WI38 (cell line): Measurements from ENCODE around the gene MESP2.
"Not testable (repeated sequence)": the region's sequence is repeated elsewhere in the genome, so short reads cannot be mapped to it uniquely, and the experiment has no call there.

Experiments
- H3K4me3 ChIP-seq: 2 replicates; pipeline ENCODE4 v1.5.1; 2011; ENCODE audit warnings: low read depth, mild to moderate bottlenecking, control low read depth, low read length
- TF ChIP-seq, protein P1 (sequence below): IDR thresholded peaks from 2 replicates; pipeline ENCODE4 v1.5.1; 2012; ENCODE audit warnings: low read depth, mild to moderate bottlenecking, control low read depth, low read length

Gene MESP2

GRCh38 chr15:89787944-89788343 lies 11.8 kb downstream of the MESP2 start:
- no peak overlapping the region for H3K4me3 ChIP-seq
- TF ChIP-seq, protein P1, sequence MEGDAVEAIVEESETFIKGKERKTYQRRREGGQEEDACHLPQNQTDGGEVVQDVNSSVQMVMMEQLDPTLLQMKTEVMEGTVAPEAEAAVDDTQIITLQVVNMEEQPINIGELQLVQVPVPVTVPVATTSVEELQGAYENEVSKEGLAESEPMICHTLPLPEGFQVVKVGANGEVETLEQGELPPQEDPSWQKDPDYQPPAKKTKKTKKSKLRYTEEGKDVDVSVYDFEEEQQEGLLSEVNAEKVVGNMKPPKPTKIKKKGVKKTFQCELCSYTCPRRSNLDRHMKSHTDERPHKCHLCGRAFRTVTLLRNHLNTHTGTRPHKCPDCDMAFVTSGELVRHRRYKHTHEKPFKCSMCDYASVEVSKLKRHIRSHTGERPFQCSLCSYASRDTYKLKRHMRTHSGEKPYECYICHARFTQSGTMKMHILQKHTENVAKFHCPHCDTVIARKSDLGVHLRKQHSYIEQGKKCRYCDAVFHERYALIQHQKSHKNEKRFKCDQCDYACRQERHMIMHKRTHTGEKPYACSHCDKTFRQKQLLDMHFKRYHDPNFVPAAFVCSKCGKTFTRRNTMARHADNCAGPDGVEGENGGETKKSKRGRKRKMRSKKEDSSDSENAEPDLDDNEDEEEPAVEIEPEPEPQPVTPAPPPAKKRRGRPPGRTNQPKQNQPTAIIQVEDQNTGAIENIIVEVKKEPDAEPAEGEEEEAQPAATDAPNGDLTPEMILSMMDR: no peak

GRCh38 chr15:89788585-89788984 lies 12.5 kb downstream of the MESP2 start:
- H3K4me3 ChIP-seq: not testable (repeated sequence)

GRCh38 chr15:89790206-89790605 lies 14.1 kb downstream of the MESP2 start:
- no peak overlapping the region for H3K4me3 ChIP-seq
- TF ChIP-seq, protein P1: no peak

- TF ChIP-seq, protein P1: no peak
- H3K4me3 ChIP-seq: no peak overlapping the region
Measured at GRCh38 chr15:89790661-89791060, 14.5 kb downstream of the MESP2 start.

DNA sequence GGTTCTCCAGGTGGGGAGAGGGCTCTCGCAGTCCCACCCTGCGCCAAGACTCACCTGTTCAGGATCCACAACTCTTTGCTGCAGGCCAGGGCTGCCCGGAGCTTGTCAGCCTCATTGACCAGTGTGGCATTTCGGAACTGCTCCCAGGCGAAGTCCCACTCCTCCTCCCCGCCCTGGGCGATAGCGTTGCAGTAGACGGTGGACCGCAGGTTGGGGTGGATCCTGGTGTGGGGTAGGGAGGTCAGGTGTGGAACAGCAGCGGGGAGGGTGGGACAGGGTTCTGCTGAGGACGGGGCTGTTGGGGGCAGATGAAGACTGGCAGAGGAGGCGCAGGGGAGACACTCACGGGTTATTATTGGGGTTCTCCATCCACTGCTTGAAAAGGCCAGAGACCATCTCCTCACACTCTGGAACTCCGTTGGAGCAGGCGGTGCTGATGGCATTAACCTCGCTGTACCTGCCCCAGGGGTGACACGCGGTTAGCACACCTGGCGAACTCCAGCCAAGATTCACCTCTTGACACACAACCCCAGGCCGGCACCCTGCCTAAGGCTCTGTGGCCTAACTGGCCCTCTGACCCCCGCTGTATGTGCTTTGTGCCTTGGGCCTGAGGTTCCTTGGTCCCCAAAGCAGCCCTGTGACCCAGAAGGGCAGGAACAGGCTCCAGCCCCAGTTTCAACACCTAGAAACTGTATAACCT lies 16.1 kb downstream of the MESP2 start:
- H3K4me3 ChIP-seq: no peak overlapping the region

GRCh38 chr15:89794627-89795241 lies 18.6 kb downstream of the MESP2 start:
- TF ChIP-seq, protein P1: no peak
- H3K4me3 ChIP-seq: no peak overlapping the region

More for the DNA sequence above, 16.1 kb downstream of the MESP2 start:
- TF ChIP-seq, protein P1: no peak

- H3K4me3 ChIP-seq: no peak overlapping the region
- TF ChIP-seq, protein P1: no peak
Measured at GRCh38 chr15:89795996-89796395, 19.9 kb downstream of the MESP2 start.
